Activated CD4-positive, CD25-positive, alpha-beta regulatory T cell (primary cell): ENCODE measurements around the gene DLGAP4.
"Not testable (repeated sequence)": the region's sequence is repeated elsewhere in the genome, so short reads cannot be mapped to it uniquely, and the experiment has no call there.

Source experiments
- DNase-seq, 4 experiments: peaks; one replicate each; lab custom pipeline; 2025; lab: John Stamatoyannopoulos, UW

The DLGAP4 gene

DNA sequence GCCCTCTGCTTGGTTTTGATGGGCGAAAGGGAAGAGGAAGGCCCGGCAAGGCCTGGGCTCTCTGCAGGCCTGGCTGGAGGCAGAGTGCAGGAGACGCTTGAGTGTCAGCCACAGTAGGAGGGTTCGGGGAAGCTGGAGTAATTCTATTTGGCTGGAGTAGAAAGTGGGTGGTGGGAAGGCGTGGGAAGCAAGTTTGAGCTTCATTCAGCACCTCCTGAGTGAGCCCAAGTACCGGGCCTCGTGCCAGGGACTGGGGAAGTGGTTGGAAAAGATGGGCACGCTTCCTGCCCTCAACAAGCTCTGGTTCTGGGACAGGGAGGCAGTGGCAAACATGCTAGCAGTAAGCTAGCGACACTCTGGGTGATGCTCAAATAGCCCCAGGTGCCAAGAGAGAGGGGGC, 72.5 kb downstream of the DLGAP4 start:
- no peak for DNase-seq

DNA sequence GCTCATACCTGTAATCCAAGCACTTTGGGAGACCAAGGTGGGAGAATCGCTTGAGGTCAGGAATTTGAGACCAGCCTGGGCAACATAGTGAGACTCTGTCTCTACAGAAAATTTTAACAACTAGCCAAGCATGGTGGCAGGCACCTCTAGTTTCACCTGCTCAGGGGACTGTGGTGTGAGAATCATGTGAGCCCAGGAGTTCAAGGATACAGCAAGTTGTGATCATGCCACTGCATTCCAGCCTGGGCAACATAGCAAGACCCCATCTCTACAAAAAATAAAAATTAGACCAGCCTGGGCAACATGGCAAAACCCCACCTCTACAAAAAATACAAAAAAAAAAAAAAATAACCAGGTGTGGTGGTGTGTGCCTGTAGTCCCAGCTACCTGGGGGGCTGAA, 73.8 kb downstream of the DLGAP4 start:
- not testable (repeated sequence) for DNase-seq

GRCh38 chr20:36384022-36384619, 78.0 kb downstream of the DLGAP4 start:
- DNase-seq = no peak

- DNase-seq = no peak
These were observed 79.4 kb downstream of the DLGAP4 start for GRCh38 chr20:36385503-36385902.

DNA sequence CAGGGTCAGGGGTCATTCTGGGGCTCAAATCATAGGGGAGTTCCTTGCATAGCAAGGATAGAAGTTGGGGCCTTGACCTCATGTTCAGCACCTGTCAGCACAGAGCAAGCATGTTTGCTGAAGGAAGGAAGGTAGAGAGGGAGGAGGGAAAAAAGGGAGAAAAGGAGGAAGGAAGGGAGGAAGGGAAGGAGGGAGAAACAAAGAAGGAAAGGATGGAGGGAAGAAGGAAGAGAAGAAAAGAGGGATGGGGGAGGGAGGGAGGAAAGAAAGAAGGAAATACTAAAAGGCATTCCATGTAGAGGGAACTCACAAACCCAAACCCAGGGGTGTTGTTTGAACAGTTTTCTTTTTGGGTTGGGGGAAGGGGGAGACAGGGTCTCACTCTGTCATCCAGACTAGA, 80.1 kb downstream of the DLGAP4 start:
- no peak for DNase-seq

- no peak for DNase-seq
These were observed 84.1 kb downstream of the DLGAP4 start for GRCh38 chr20:36390269-36390668.

DNA sequence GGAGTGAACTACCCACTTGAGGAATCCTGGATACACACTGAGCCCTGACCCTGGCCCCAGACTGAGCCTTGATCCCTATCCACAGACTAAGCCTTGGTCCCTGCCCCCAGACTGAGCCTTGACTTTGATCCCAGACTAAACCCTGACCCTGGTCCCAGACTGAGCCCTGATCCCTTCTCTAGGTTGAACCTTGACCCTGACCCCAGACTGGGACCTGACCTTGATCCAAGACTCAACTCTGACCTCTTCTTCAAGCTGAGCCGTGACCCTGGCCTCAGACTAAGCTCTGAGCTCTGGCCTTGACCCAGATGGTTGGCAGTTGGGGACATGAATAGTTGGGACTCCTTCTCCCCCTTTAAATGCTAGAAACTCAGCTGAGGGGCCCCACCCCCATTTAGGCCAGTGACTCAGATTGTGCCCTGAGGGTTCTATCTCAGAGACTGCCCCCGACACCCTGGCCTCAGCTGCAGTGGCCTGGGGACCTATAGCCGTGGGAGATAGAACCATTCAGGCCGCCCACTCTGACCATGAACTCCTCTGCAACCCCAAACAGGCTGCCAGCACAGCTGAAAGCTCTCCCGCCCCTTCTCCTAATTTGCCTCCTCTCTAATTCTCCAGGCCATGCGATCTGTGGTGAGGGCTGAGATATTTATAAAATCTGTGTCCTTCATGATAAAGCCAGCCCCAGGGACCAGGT, 84.7 kb downstream of the DLGAP4 start:
- no peak for DNase-seq

- no peak for DNase-seq
These were observed 85.3 kb downstream of the DLGAP4 start for GRCh38 chr20:36391456-36391855.

- no peak for DNase-seq
These were observed 85.8 kb downstream of the DLGAP4 start for GRCh38 chr20:36391955-36392354.

GRCh38 chr20:36392989-36393388, 86.8 kb downstream of the DLGAP4 start:
- no peak for DNase-seq

GRCh38 chr20:36394340-36394965, 88.3 kb downstream of the DLGAP4 start:
- DNase-seq = no peak

DNA sequence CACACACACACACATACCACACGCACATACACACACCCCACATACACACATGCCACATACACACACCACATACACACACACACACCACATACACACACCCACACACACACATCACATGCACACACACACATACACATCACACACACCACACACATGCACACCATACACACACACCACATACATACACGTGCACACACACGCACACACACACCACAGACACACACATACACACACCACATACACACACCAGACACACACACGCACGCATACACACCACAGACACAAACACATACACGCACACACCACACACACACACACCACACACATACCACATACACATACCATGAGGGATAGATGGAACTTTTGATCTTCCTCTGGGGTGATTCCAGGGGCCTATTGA, 90.2 kb downstream of the DLGAP4 start:
- DNase-seq = no peak

GRCh38 chr20:36396847-36397630, 90.9 kb downstream of the DLGAP4 start:
- DNase-seq = no peak

GRCh38 chr20:36398515-36398914, 92.4 kb downstream of the DLGAP4 start:
- no peak for DNase-seq

- no peak for DNase-seq
These were observed 93.2 kb downstream of the DLGAP4 start for GRCh38 chr20:36399147-36399968.

GRCh38 chr20:36399969-36400545, 93.9 kb downstream of the DLGAP4 start:
- no peak for DNase-seq

- no peak for DNase-seq
These were observed 95.0 kb downstream of the DLGAP4 start for GRCh38 chr20:36400909-36401735.

- DNase-seq = no peak
These were observed 96.6 kb downstream of the DLGAP4 start for GRCh38 chr20:36402708-36403107.

DNA sequence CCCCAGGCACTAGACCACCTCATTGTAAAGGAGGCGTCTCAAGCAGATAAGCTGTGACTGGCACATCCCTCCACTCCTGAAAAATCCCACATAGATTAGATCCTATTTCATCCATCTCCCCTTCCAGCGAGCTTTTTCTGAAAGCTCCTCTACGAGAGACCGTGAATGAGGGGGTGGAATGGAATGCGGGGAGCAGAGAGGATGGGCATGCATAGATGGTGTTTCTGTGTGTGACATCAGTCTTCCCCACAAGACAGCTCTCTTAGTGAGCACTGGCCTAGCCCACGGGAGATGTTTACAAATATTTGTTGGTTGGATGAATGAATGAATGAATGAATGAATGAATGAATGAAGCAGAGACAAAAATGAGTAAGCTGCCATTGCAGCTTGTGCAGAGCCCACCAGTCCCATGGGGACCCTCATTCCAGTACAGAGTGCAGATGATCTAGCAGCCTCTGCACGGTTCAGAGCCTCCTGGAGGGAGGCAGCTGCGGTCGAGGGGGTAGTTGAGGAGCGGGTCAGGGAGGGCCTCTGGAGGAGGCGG, 98.4 kb downstream of the DLGAP4 start:
- no peak for DNase-seq

GRCh38 chr20:36405255-36405654, 99.1 kb downstream of the DLGAP4 start:
- no peak for DNase-seq
